Gastroesophageal sphincter (tissue), 3 donors: ENCODE measurements around the gene LTBR.
"Not testable (repeated sequence)": the region's sequence is repeated elsewhere in the genome, so short reads cannot be mapped to it uniquely, and the experiment has no call there.

ENCODE experiments used
- CTCF ChIP-seq, 4 experiments: fragments of 200-600 bp in 2 of 4; fragments of 450-650 bp in 2 of 4; sonication (generic) in 1 of 4; IDR thresholded peaks; one replicate each; pipeline ENCODE4 v1.5.1; 2017 to 2019; ENCODE audit warnings: antibody characterized with exemption in 4 of 4, mild to moderate bottlenecking in 2 of 4, moderate library complexity in 2 of 4
- EP300 ChIP-seq: sonication (generic); formaldehyde crosslinking; IDR thresholded peaks from one replicate; pipeline ENCODE4 v1.6.1; 2017; ENCODE audit warnings: antibody characterized with exemption, mild to moderate bottlenecking
- POLR2A ChIP-seq, 2 donors: fragments of 450-650 bp; IDR thresholded peaks; one replicate each; pipeline ENCODE4 v1.6.1; 2017; ENCODE audit warnings: antibody characterized with exemption in 2 of 2, mild to moderate bottlenecking in 2 of 2, moderate library complexity in 1 of 2

DNA sequence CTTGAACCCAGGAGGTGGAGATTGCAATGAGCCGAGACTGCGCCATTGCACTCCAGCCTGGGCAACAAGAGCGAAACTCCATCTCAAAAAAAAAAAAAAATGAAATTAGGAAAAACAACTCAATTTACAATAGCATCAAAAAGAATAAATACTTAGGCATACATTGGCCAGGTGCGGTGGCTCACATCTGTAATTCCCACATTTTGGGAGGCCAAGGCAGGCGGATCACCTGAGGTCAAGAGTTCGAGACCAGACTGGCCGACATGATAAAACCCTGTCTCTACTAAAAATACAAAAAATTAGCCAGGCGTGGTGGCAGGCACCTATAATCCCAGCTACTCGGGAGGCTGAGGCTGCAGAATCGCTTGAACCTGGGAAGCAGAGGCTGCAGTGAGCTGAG, 43.8 kb downstream of the LTBR start:
- TF ChIP-seq CTCF (IDR thresholded peaks at IDR 0.05); EP300; POLR2A (IDR thresholded peaks at IDR 0.05): not testable (repeated sequence)
